ENCODE data around the gene MALSU1. TPM values are rescaled to one million over a fixed set of nuclear protein-coding genes. Genes with fewer than 3 reads are reported as not detected.

MALSU1 gene
- total RNA-seq, 4 donors from 2014 or later = 83.8 to 112 (median 109) TPM

GRCh38 chr7:23315366-23315765 is 16.2 kb downstream of the MALSU1 start:
- intact Hi-C loops (cut with DNase I; ENCODE audit: low total_unique reads) = no loop called here
- no peak for TF ChIP-seq POLR2A (IDR thresholded peaks at IDR 0.05)
- no peak for TF ChIP-seq CTCF (IDR thresholded peaks at IDR 0.05 in 4 of 5, conservative IDR thresholded peaks at IDR 0.05 in 1 of 5)
- Histone ChIP-seq H3K4me3 (no peak overlapping the region), H3K9me3 (no peaks in the 10 kb centered on the region), H3K36me3 (peaks cover 0 to 2% of the 10 kb centered on the region in 2 donors), H3K27ac (peak overlapping the region in 3 of 4 donors; percentile 39 to 68 (median 62)), H3K4me1 (peaks cover 11 to 14% of the 10 kb centered on the region in 2 donors), H3K27me3 (no peaks in the 10 kb centered on the region)
- DNase-seq (no peak), ATAC-seq (no peak)
- in situ Hi-C loops (cut with MboI; ENCODE audit: low sequenced_read_pairs in 4 of 4) = no loop called here

DNA sequence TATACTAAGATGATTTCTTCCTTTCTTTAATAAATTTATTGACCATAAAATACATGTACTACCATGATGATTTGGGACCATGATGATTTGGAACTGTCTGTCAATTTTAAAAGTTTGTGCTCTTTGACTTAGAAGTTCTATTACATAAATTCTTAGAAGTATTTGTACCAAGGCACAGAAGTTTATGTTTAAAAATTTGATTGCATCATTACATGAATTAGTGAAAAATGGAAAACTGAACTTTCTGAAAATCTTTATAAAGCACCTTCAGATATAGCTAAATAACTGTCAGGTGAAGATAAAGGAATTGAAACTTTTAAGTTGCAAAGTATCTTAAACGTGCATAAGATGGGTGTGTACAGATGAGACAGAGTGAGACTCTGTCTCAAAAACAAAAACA is 32.0 kb downstream of the MALSU1 start:
- in situ Hi-C loops (cut with MboI; ENCODE audit: low sequenced_read_pairs in 4 of 4) (no loop called here), intact Hi-C loops (cut with DNase I; ENCODE audit: low total_unique reads) (no loop called here)
- H3K27me3 ChIP-seq = no peaks in the 10 kb centered on the region
- ATAC-seq (no peak), DNase-seq (no peak)
- no peaks in the 10 kb centered on the region for H3K36me3 ChIP-seq
- no peak overlapping the region for H3K27ac ChIP-seq
- TF ChIP-seq CTCF (IDR thresholded peaks at IDR 0.05 in 4 of 5, conservative IDR thresholded peaks at IDR 0.05 in 1 of 5) (no peak), POLR2A (IDR thresholded peaks at IDR 0.05) (no peak)
- H3K9me3 ChIP-seq = no peaks in the 10 kb centered on the region
- H3K4me1 ChIP-seq = peaks cover 8% of the 10 kb centered on the region in 2 donors
- no peak overlapping the region for H3K4me3 ChIP-seq

- Histone ChIP-seq H3K4me1 (peaks cover 8% of the 10 kb centered on the region in 2 donors), H3K36me3 (no peaks in the 10 kb centered on the region), H3K9me3 (no peaks in the 10 kb centered on the region), H3K4me3 (no peak overlapping the region), H3K27me3 (no peaks in the 10 kb centered on the region), H3K27ac (no peak overlapping the region)
- intact Hi-C loops (cut with DNase I; ENCODE audit: low total_unique reads) (no loop called here), in situ Hi-C loops (cut with MboI; ENCODE audit: low sequenced_read_pairs in 4 of 4) (no loop called here)
- ATAC-seq (no peak), DNase-seq (no peak)
- TF ChIP-seq POLR2A (IDR thresholded peaks at IDR 0.05) (no peak), CTCF (IDR thresholded peaks at IDR 0.05 in 4 of 5, conservative IDR thresholded peaks at IDR 0.05 in 1 of 5) (no peak)
These were observed 33.1 kb downstream of the MALSU1 start for GRCh38 chr7:23332193-23332592.

GRCh38 chr7:23332910-23333612 is 33.9 kb downstream of the MALSU1 start:
- Histone ChIP-seq H3K36me3 (no peaks in the 10 kb centered on the region), H3K9me3 (no peaks in the 10 kb centered on the region), H3K4me3 (no peak overlapping the region), H3K4me1 (peaks cover 8% of the 10 kb centered on the region in 2 donors), H3K27me3 (no peaks in the 10 kb centered on the region), H3K27ac (no peak overlapping the region)
- intact Hi-C loops (cut with DNase I; ENCODE audit: low total_unique reads) = no loop called here
- in situ Hi-C loops (cut with MboI; ENCODE audit: low sequenced_read_pairs in 4 of 4) = no loop called here
- DNase-seq = no peak
- ATAC-seq = no peak
- TF ChIP-seq CTCF (IDR thresholded peaks at IDR 0.05 in 4 of 5, conservative IDR thresholded peaks at IDR 0.05 in 1 of 5) (no peak), POLR2A (IDR thresholded peaks at IDR 0.05) (no peak)
